ENCODE measurements around the gene CEBPA. TPM values are rescaled to one million over a fixed set of nuclear protein-coding genes. Genes with fewer than 3 reads are reported as not detected.
A peak's percentile ranks its signal among the peaks of the same experiment; 100 is the strongest.

CEBPA gene
- total RNA-seq, 1 experiment from 2014 or later, result 1.2 TPM

GRCh38 chr19:33274663-33275558, 27.4 kb downstream of the CEBPA start:
- intact Hi-C loops (cut with micrococcal nuclease; ENCODE audit: unreplicated experiment), result no loop called here
- no peaks in the 10 kb centered on the region for H3K27me3 Mint-ChIP-seq (ENCODE audit: unreplicated experiment)
- H3K9me3 Mint-ChIP-seq (ENCODE audit: low read depth, unreplicated experiment), result no peaks in the 10 kb centered on the region
- H3K4me3 Mint-ChIP-seq (ENCODE audit: low read depth, unreplicated experiment), result no peak overlapping the region
- no peak overlapping the region for H3K27ac Mint-ChIP-seq (ENCODE audit: unreplicated experiment)
- TF ChIP-seq CTCF (IDR thresholded peaks at IDR 0.05; ENCODE audit: unreplicated experiment), result no peak
- DNase-seq, result no peak
- CTCF ChIA-PET, result interaction anchor here (0.6 to 0.8 kb wide), 2 partner anchors 20 to 43 kb away, joined by 4 to 7 read pairs; no protein-coding TSS in a partner anchor
- BruUV-seq (replicated peaks), result no TSS peak
- peaks cover 7% of the 10 kb centered on the region for H3K36me3 Mint-ChIP-seq (ENCODE audit: insufficient read depth, unreplicated experiment)
- peaks cover 12% of the 10 kb centered on the region for H3K4me1 Mint-ChIP-seq (ENCODE audit: low read depth, unreplicated experiment)

GRCh38 chr19:33273881-33274662, 28.3 kb downstream of the CEBPA start:
- Mint-ChIP-seq H3K27me3 (ENCODE audit: unreplicated experiment) (no peaks in the 10 kb centered on the region), H3K9me3 (ENCODE audit: low read depth, unreplicated experiment) (no peaks in the 10 kb centered on the region), H3K36me3 (ENCODE audit: insufficient read depth, unreplicated experiment) (peaks cover 7% of the 10 kb centered on the region), H3K4me1 (ENCODE audit: low read depth, unreplicated experiment) (peaks cover 12% of the 10 kb centered on the region), H3K27ac (ENCODE audit: unreplicated experiment) (peak overlapping the region; percentile 9), H3K4me3 (ENCODE audit: low read depth, unreplicated experiment) (no peak overlapping the region)
- TF ChIP-seq CTCF (IDR thresholded peaks at IDR 0.05; ENCODE audit: unreplicated experiment), result no peak
- no TSS peak for BruUV-seq (replicated peaks)
- DNase-seq, result peak; percentile 70
- CTCF ChIA-PET, result no interaction called here
- intact Hi-C loops (cut with micrococcal nuclease; ENCODE audit: unreplicated experiment), result no loop called here

GRCh38 chr19:33273065-33273736, 29.1 kb downstream of the CEBPA start:
- Mint-ChIP-seq H3K36me3 (ENCODE audit: insufficient read depth, unreplicated experiment) (peaks cover 7% of the 10 kb centered on the region), H3K27ac (ENCODE audit: unreplicated experiment) (no peak overlapping the region), H3K4me1 (ENCODE audit: low read depth, unreplicated experiment) (peaks cover 12% of the 10 kb centered on the region), H3K27me3 (ENCODE audit: unreplicated experiment) (no peaks in the 10 kb centered on the region), H3K4me3 (ENCODE audit: low read depth, unreplicated experiment) (no peak overlapping the region), H3K9me3 (ENCODE audit: low read depth, unreplicated experiment) (no peaks in the 10 kb centered on the region)
- intact Hi-C loops (cut with micrococcal nuclease; ENCODE audit: unreplicated experiment), result no loop called here
- CTCF ChIA-PET, result no interaction called here
- DNase-seq, result no peak
- BruUV-seq (replicated peaks), result no TSS peak
- TF ChIP-seq CTCF (IDR thresholded peaks at IDR 0.05; ENCODE audit: unreplicated experiment), result no peak

- peaks cover 12% of the 10 kb centered on the region for H3K4me1 Mint-ChIP-seq (ENCODE audit: low read depth, unreplicated experiment)
- no TSS peak for BruUV-seq (replicated peaks)
- peaks cover 7% of the 10 kb centered on the region for H3K36me3 Mint-ChIP-seq (ENCODE audit: insufficient read depth, unreplicated experiment)
- H3K27me3 Mint-ChIP-seq (ENCODE audit: unreplicated experiment), result no peaks in the 10 kb centered on the region
- H3K27ac Mint-ChIP-seq (ENCODE audit: unreplicated experiment), result no peak overlapping the region
- intact Hi-C loops (cut with micrococcal nuclease; ENCODE audit: unreplicated experiment), result no loop called here
- no peak overlapping the region for H3K4me3 Mint-ChIP-seq (ENCODE audit: low read depth, unreplicated experiment)
- no peaks in the 10 kb centered on the region for H3K9me3 Mint-ChIP-seq (ENCODE audit: low read depth, unreplicated experiment)
- DNase-seq, result no peak
- no peak for TF ChIP-seq CTCF (IDR thresholded peaks at IDR 0.05; ENCODE audit: unreplicated experiment)
- CTCF ChIA-PET, result no interaction called here
These were observed 30.9 kb downstream of the CEBPA start for GRCh38 chr19:33271246-33272021.
